HepG2 (cell line): ENCODE measurements around the gene CCR9.

ENCODE experiments used
- AHR ChIP-seq: IDR thresholded peaks from 2 replicates; pipeline ENCODE4 v1.6.1; 2018; ENCODE audit warnings: missing genetic modification reagents, missing compliant biosample characterization
- CBX2 ChIP-seq, 2 experiments: fragments of 200-600 bp in 1 of 2; sonication (generic); formaldehyde crosslinking in 1 of 2; IDR thresholded peaks; 2 replicates each; pipeline versions ENCODE4 v1.7.0 to v1.8.1; 2018 to 2022; ENCODE audit warnings: low read depth in 2 of 2, low read length in 1 of 2, mild to moderate bottlenecking in 1 of 2, missing genetic modification reagents in 1 of 2
- CTCF ChIP-seq: sonication (generic); formaldehyde crosslinking; IDR thresholded peaks from 2 replicates; pipeline ENCODE4 v1.5.0; 2020; ENCODE audit warnings: mild to moderate bottlenecking, missing genetic modification reagents, moderate library complexity
- ESRRA ChIP-seq: sonication (generic); formaldehyde crosslinking; IDR thresholded peaks from 2 replicates; pipeline ENCODE4 v1.5.1; 2020; ENCODE audit warnings: mild to moderate bottlenecking, low read depth, missing genetic modification reagents
- FOXC1 ChIP-seq: sonication (generic); formaldehyde crosslinking; IDR thresholded peaks from 2 replicates; pipeline ENCODE4 v1.8.0; 2022; ENCODE audit warnings: mild to moderate bottlenecking, missing genetic modification reagents, borderline replicate concordance
- SRSF9 ChIP-seq: fragments of 200-400 bp; formaldehyde crosslinking; IDR thresholded peaks from 2 replicates; pipeline ENCODE4 v1.6.1; 2018; ENCODE audit warnings: borderline replicate concordance, mild to moderate bottlenecking, low read depth, low read length; ENCODE audit not compliant: insufficient read depth, poor library complexity, severe bottlenecking
- ZKSCAN1 ChIP-seq: fragments of 150-350 bp; IDR thresholded peaks from 2 replicates; pipeline ENCODE4 v1.6.1; 2014; ENCODE audit warnings: low read length
- ZNF800 ChIP-seq: sonication (generic); formaldehyde crosslinking; IDR thresholded peaks from 2 replicates; pipeline ENCODE4 v1.4.0; 2020; ENCODE audit warnings: missing genetic modification reagents

GRCh38 chr3:45948311-45948781, 62.0 kb downstream of the CCR9 start:
- TF ChIP-seq FOXC1 (CRISPR knock-in tag) (no peak), SRSF9 (no peak), AHR (no peak), CTCF (no peak), ZKSCAN1 (no peak), CBX2 (IDR thresholded peaks at IDR 0.05; ENCODE audit: low read depth, low read length) (no peak), CBX2 (CRISPR knock-in tag; IDR thresholded peaks at IDR 0.05; ENCODE audit: low read depth) (no peak), ZNF800 (CRISPR knock-in tag) (no peak), ESRRA (CRISPR knock-in tag) (no peak)
